HEK293 (cell line): ENCODE measurements around the gene KLF13.

Experiments
- ATF2 ChIP-seq: fragments of 450-650 bp; formaldehyde crosslinking; IDR thresholded peaks from 2 replicates; pipeline ENCODE4 v1.5.1; 2016; ENCODE audit warnings: missing biosample characterization, missing genetic modification characterization, low read depth
- CTCF ChIP-seq: fragments of 450-650 bp; formaldehyde crosslinking; IDR thresholded peaks from 2 replicates; pipeline ENCODE4 v1.5.1; 2016; ENCODE audit warnings: missing biosample characterization, missing genetic modification characterization
- MZF1 ChIP-seq: fragments of 450-650 bp; formaldehyde crosslinking; IDR thresholded peaks from 2 replicates; pipeline ENCODE4 v1.5.1; 2017; ENCODE audit warnings: missing biosample characterization, missing genetic modification characterization, borderline replicate concordance
- REST ChIP-seq: fragments of 450-650 bp; formaldehyde crosslinking; IDR thresholded peaks from 2 replicates; pipeline ENCODE4 v1.5.1; 2016; ENCODE audit warnings: missing biosample characterization, missing genetic modification characterization
- YY1 ChIP-seq: fragments of 450-650 bp; formaldehyde crosslinking; IDR thresholded peaks from 2 replicates; pipeline ENCODE4 v1.5.1; 2018; ENCODE audit warnings: missing biosample characterization, missing genetic modification characterization
- ZBTB11 ChIP-seq: fragments of 450-650 bp; formaldehyde crosslinking; conservative IDR thresholded peaks from 2 replicates; pipeline ENCODE4 v1.5.1; 2016; ENCODE audit warnings: low read depth, missing biosample characterization, missing genetic modification characterization
- ZBTB6 ChIP-seq: fragments of 450-650 bp; formaldehyde crosslinking; IDR thresholded peaks from 2 replicates; pipeline ENCODE4 v1.5.1; 2017; ENCODE audit warnings: missing biosample characterization, missing genetic modification characterization
- ZNF112 ChIP-seq: fragments of 450-650 bp; formaldehyde crosslinking; IDR thresholded peaks from 2 replicates; pipeline ENCODE4 v1.5.0; 2017; ENCODE audit warnings: missing biosample characterization, missing genetic modification characterization
- ZNF18 ChIP-seq: fragments of 450-650 bp; formaldehyde crosslinking; IDR thresholded peaks from 2 replicates; pipeline ENCODE4 v1.5.1; 2016; ENCODE audit warnings: missing biosample characterization, missing genetic modification characterization
- ZNF221 ChIP-seq: fragments of 450-650 bp; formaldehyde crosslinking; IDR thresholded peaks from 2 replicates; pipeline ENCODE4 v1.5.1; 2017; ENCODE audit warnings: missing biosample characterization, missing genetic modification characterization, borderline replicate concordance
- ZNF274 ChIP-seq, 2 experiments: fragments of 200-500 bp in 1 of 2; fragments of 450-650 bp in 1 of 2; sonication (Bioruptor generic) in 1 of 2; formaldehyde crosslinking in 1 of 2; IDR thresholded peaks; 2 replicates each; pipeline versions ENCODE4 v1.5.1 to v1.6.1; 2014 to 2016; ENCODE audit warnings: borderline replicate concordance in 1 of 2, inconsistent platforms in 1 of 2, low read length in 1 of 2, missing biosample characterization in 1 of 2, missing genetic modification characterization in 1 of 2
- ZNF335 ChIP-seq: fragments of 450-650 bp; formaldehyde crosslinking; conservative IDR thresholded peaks from 2 replicates; pipeline ENCODE4 v1.5.1; 2016; ENCODE audit warnings: missing biosample characterization, missing genetic modification characterization
- ZNF350 ChIP-seq: fragments of 450-650 bp; formaldehyde crosslinking; IDR thresholded peaks from 2 replicates; pipeline ENCODE4 v1.5.0; 2017; ENCODE audit warnings: missing biosample characterization, mild to moderate bottlenecking, missing genetic modification characterization
- ZNF580 ChIP-seq: fragments of 450-650 bp; formaldehyde crosslinking; IDR thresholded peaks from 2 replicates; pipeline ENCODE4 v1.5.1; 2016; ENCODE audit warnings: missing biosample characterization, missing genetic modification characterization

GRCh38 chr15:31390029-31390428, 63.4 kb downstream of the KLF13 start:
- TF ChIP-seq ZNF335 (tag by site-specific recombination) (no peak), CTCF (tag by site-specific recombination) (no peak), YY1 (no peak), MZF1 (tag by site-specific recombination) (no peak), ZBTB11 (no peak), REST (tag by site-specific recombination) (no peak), ATF2 (tag by site-specific recombination) (no peak), ZNF580 (tag by site-specific recombination) (no peak), ZNF274 (IDR thresholded peaks at IDR 0.05; ENCODE audit: low read length) (no peak), ZNF274 (tag by site-specific recombination; IDR thresholded peaks at IDR 0.05; ENCODE audit: borderline replicate concordance) (no peak), ZNF221 (tag by site-specific recombination) (no peak), ZBTB6 (tag by site-specific recombination) (no peak), ZNF350 (tag by site-specific recombination) (no peak), ZNF112 (no peak), ZNF18 (tag by site-specific recombination) (no peak)
